HFFc6 (cell line): ENCODE data around the gene DHX35. TPM values are rescaled to one million over a fixed set of nuclear protein-coding genes. Genes with fewer than 3 reads are reported as not detected.

Source experiments
- DNase-seq: peaks from one replicate; pipeline ENCODE4 v3.0.0-alpha.2; 2018
- H3K27ac Mint-ChIP-seq: 2 replicates; pipeline ENCODE4 v1.8.0; 2020; ENCODE audit warnings: mild to moderate bottlenecking, mixed read lengths
- H3K27me3 Mint-ChIP-seq: 2 replicates; pipeline ENCODE4 v1.8.0; 2021; ENCODE audit warnings: mild to moderate bottlenecking, moderate library complexity, mixed read lengths; ENCODE audit not compliant: insufficient read depth
- H3K36me3 Mint-ChIP-seq: 2 replicates; pipeline ENCODE4 v1.8.0; 2021; ENCODE audit warnings: low read depth, mixed read lengths
- H3K4me1 Mint-ChIP-seq: 2 replicates; pipeline ENCODE4 v1.8.0; 2020; ENCODE audit warnings: low read depth, mixed read lengths
- H3K4me3 Mint-ChIP-seq: 2 replicates; pipeline ENCODE4 v1.8.0; 2020; ENCODE audit warnings: mild to moderate bottlenecking, moderate library complexity, mixed read lengths
- H3K9me3 Mint-ChIP-seq: 2 replicates; pipeline ENCODE4 v1.8.0; 2020; ENCODE audit warnings: mild to moderate bottlenecking, mixed read lengths
- total RNA-seq, 6 experiments: library from RNA; stranded (reverse); fragmentation: NEBNext Ultra II Directional; extraction: Animal tissue kit (Norgen Biotek cat#: 25700); gene quantifications; 2 replicates in 1 of 6; 3 replicates in 5 of 6; pipeline ENCODE4 v1.2.3, GENCODE V29; 2021
- TF ChIP-seq, protein P1 (sequence below): fragments of 200-600 bp; sonication (generic); IDR thresholded peaks from 2 replicates; pipeline ENCODE4 v1.5.0; 2021; ENCODE audit warnings: antibody characterized with exemption, mild to moderate bottlenecking

The DHX35 gene
- total RNA-seq, 6 experiments from 2014 or later: 5.7 to 7.6 (median 6.8) TPM

DNA sequence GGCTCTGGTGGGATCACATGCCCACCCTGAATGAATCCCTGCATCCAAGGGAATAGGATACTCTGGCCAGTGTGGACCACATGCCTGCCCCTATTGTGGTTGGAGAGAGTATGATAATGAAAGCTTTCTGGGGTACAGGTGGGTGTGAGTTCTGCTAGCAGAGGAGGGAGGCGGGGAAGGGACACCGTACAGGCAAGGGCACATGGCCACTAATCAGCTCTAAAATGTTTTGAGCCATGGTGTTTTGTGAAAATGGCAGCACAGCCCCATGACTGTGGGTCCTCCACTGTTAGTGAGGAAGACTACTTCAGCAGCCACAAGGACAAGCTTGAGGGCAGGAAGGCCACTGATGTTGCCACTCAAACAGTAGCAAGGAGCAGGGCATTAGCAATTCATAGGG, 11.9 kb upstream of the DHX35 start:
- Mint-ChIP-seq H3K27ac (no peak overlapping the region), H3K36me3 (peaks cover 40% of the 10 kb centered on the region), H3K4me3 (no peak overlapping the region), H3K4me1 (no peaks in the 10 kb centered on the region), H3K27me3 (no peaks in the 10 kb centered on the region), H3K9me3 (no peaks in the 10 kb centered on the region)
- TF ChIP-seq, protein P1, sequence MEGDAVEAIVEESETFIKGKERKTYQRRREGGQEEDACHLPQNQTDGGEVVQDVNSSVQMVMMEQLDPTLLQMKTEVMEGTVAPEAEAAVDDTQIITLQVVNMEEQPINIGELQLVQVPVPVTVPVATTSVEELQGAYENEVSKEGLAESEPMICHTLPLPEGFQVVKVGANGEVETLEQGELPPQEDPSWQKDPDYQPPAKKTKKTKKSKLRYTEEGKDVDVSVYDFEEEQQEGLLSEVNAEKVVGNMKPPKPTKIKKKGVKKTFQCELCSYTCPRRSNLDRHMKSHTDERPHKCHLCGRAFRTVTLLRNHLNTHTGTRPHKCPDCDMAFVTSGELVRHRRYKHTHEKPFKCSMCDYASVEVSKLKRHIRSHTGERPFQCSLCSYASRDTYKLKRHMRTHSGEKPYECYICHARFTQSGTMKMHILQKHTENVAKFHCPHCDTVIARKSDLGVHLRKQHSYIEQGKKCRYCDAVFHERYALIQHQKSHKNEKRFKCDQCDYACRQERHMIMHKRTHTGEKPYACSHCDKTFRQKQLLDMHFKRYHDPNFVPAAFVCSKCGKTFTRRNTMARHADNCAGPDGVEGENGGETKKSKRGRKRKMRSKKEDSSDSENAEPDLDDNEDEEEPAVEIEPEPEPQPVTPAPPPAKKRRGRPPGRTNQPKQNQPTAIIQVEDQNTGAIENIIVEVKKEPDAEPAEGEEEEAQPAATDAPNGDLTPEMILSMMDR: no peak
- DNase-seq: no peak

GRCh38 chr20:38951611-38952010, 10.5 kb upstream of the DHX35 start:
- Mint-ChIP-seq H3K4me3 (no peak overlapping the region), H3K9me3 (no peaks in the 10 kb centered on the region), H3K4me1 (no peaks in the 10 kb centered on the region), H3K36me3 (peaks cover 35% of the 10 kb centered on the region), H3K27ac (no peak overlapping the region), H3K27me3 (no peaks in the 10 kb centered on the region)
- TF ChIP-seq, protein P1: no peak
- DNase-seq: no peak

- no peak overlapping the region for H3K4me3 Mint-ChIP-seq
- TF ChIP-seq, protein P1: no peak
- H3K27me3 Mint-ChIP-seq: no peaks in the 10 kb centered on the region
- no peak for DNase-seq
- H3K36me3 Mint-ChIP-seq: peaks cover 29% of the 10 kb centered on the region
- no peak overlapping the region for H3K27ac Mint-ChIP-seq
- no peaks in the 10 kb centered on the region for H3K4me1 Mint-ChIP-seq
- no peaks in the 10 kb centered on the region for H3K9me3 Mint-ChIP-seq
Observed at GRCh38 chr20:38952153-38952552, 10.0 kb upstream of the DHX35 start.

GRCh38 chr20:38953630-38954340, 8.4 kb upstream of the DHX35 start:
- TF ChIP-seq, protein P1: no peak
- no peak for DNase-seq

DNA sequence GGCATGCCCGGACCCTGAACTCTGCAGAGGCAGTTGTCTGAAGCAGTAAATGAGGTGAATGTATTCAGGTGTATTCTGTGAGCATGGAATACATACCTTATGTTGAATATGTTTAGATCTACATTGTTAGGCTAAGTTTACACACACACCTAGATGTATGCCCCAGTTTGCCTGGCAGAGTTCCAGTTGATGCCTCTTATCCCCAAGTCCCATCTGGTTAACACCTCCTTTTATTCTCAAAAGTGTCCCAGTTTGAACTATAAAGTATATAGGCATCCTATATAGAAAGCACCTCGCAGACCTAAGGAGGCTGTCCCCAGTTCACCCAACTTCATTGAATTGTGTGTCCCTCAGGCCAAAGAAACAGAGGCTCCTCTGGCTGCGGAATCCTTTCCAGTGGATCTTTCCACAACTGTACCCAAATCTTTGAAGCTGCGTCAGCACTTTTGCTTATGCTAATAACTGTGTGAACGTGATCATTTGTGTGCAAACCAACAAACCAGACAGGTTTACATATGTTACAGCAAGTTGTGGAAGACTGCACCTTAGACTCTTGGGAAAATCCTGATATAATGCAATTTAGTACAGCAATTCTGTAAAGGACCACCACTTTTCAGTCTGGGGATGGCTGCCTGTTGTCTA, 4.8 kb upstream of the DHX35 start:
- DNase-seq: no peak
- H3K4me3 Mint-ChIP-seq: no peak overlapping the region
- H3K27ac Mint-ChIP-seq: no peak overlapping the region
- peaks cover 10% of the 10 kb centered on the region for H3K4me1 Mint-ChIP-seq
- no peaks in the 10 kb centered on the region for H3K9me3 Mint-ChIP-seq
- TF ChIP-seq, protein P1: no peak
- H3K36me3 Mint-ChIP-seq: peaks cover 9% of the 10 kb centered on the region
- no peaks in the 10 kb centered on the region for H3K27me3 Mint-ChIP-seq

More at GRCh38 chr20:38953630-38954340, 8.4 kb upstream of the DHX35 start:
- H3K27ac Mint-ChIP-seq: no peak overlapping the region
- H3K4me3 Mint-ChIP-seq: no peak overlapping the region
- no peaks in the 10 kb centered on the region for H3K27me3 Mint-ChIP-seq
- peaks cover 17% of the 10 kb centered on the region for H3K36me3 Mint-ChIP-seq
- no peaks in the 10 kb centered on the region for H3K4me1 Mint-ChIP-seq
- H3K9me3 Mint-ChIP-seq: no peaks in the 10 kb centered on the region
